Uterus (tissue), 2 donors: ENCODE data around the gene CDKL4.
"Not testable (repeated sequence)": the region's sequence is repeated elsewhere in the genome, so short reads cannot be mapped to it uniquely, and the experiment has no call there.

Experiments used
- POLR2A ChIP-seq, 2 donors: fragments of 450-650 bp; IDR thresholded peaks; one replicate each; pipeline ENCODE4 v1.6.1; 2016; ENCODE audit warnings: antibody characterized with exemption in 2 of 2, mild to moderate bottlenecking in 1 of 2, moderate library complexity in 1 of 2
- TF ChIP-seq, protein P1 (sequence below), 4 experiments: fragments of 200-600 bp in 2 of 4; fragments of 450-650 bp in 2 of 4; sonication (generic) in 2 of 4; IDR thresholded peaks; one replicate each; pipeline ENCODE4 v1.5.1; 2016 to 2019; ENCODE audit warnings: antibody characterized with exemption in 4 of 4, mild to moderate bottlenecking in 2 of 4, moderate library complexity in 1 of 4

DNA sequence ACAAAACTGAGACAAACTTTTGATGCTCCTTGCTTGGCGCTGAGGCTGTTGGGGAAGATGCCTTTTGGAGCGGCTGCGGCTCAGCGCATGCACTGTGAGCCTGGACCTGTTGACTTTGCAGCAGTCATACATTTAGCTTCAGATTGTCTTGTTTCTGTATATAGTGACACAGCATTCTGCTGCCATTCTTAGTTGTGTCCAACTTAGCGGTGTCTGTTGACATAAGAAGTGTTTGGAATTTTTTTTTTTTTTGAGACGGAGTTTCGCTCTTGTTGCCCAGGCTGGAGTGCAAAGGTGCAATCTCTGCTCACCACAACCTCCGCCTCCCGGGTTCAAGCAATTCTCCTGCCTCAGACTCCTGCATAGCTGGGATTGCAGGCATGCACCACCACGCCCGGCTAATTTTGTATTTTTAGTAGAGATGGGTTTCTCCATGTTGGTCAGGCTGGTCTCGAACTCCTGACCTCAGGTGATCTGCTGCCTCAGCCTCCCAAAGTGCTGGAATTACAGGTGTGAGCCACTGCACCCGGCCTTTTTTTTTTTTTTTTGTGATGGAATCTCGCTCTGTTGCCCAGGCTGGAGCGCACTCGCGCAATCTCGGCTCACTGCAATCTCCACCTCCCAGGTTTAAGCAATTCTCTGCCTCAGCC lies 105.5 kb downstream of the CDKL4 start:
- TF ChIP-seq, protein P1, sequence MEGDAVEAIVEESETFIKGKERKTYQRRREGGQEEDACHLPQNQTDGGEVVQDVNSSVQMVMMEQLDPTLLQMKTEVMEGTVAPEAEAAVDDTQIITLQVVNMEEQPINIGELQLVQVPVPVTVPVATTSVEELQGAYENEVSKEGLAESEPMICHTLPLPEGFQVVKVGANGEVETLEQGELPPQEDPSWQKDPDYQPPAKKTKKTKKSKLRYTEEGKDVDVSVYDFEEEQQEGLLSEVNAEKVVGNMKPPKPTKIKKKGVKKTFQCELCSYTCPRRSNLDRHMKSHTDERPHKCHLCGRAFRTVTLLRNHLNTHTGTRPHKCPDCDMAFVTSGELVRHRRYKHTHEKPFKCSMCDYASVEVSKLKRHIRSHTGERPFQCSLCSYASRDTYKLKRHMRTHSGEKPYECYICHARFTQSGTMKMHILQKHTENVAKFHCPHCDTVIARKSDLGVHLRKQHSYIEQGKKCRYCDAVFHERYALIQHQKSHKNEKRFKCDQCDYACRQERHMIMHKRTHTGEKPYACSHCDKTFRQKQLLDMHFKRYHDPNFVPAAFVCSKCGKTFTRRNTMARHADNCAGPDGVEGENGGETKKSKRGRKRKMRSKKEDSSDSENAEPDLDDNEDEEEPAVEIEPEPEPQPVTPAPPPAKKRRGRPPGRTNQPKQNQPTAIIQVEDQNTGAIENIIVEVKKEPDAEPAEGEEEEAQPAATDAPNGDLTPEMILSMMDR (IDR thresholded peaks at IDR 0.05): not testable (repeated sequence)
- not testable (repeated sequence) for TF ChIP-seq POLR2A (IDR thresholded peaks at IDR 0.05)
